ELR (cell line): ENCODE data around the gene GARIN5A.
A peak's percentile ranks its signal among the peaks of the same experiment; 100 is the strongest.

ENCODE experiments used
- DNase-seq: peaks from one replicate; pipeline ENCODE4 v3.0.0-alpha.2; 2015; ENCODE audit warnings: low read depth

Gene GARIN5A

GRCh38 chr19:50476224-50476906 is at the start of gene GARIN5A, which contains the start of gene EMC10:
TSS of gene GARIN5A (minus strand) at chr19:50476848. CDS start at chr19:50476388, 460 bp downstream.
TSS of gene EMC10 (plus strand) at chr19:50476507. CDS start at chr19:50476545, 38 bp downstream.
- peak; percentile 69 for DNase-seq

- no peak for DNase-seq
These were observed 46.2 kb upstream of the GARIN5A start for GRCh38 chr19:50522881-50523280.

- DNase-seq = no peak
These were observed 44.3 kb upstream of the GARIN5A start for GRCh38 chr19:50520822-50521465.

GRCh38 chr19:50519006-50519575 is 42.4 kb upstream of the GARIN5A start:
- DNase-seq = no peak

GRCh38 chr19:50518091-50519005 is 41.7 kb upstream of the GARIN5A start:
- no peak for DNase-seq

GRCh38 chr19:50517704-50518075 is 41.0 kb upstream of the GARIN5A start:
- no peak for DNase-seq

- DNase-seq = no peak
These were observed 40.5 kb upstream of the GARIN5A start for GRCh38 chr19:50516964-50517703.

GRCh38 chr19:50516456-50516855 is 39.8 kb upstream of the GARIN5A start:
- DNase-seq = no peak

GRCh38 chr19:50515168-50515561 is 38.5 kb upstream of the GARIN5A start:
- DNase-seq = no peak

- DNase-seq = no peak
These were observed 37.9 kb upstream of the GARIN5A start for GRCh38 chr19:50514346-50515167.

GRCh38 chr19:50513746-50514345 is 37.2 kb upstream of the GARIN5A start, which contains the start of gene ASPDH:
TSS of gene ASPDH (minus strand) at chr19:50513913. CDS start at chr19:50513823, 90 bp downstream.
- no peak for DNase-seq

- no peak for DNase-seq
These were observed 36.5 kb upstream of the GARIN5A start for GRCh38 chr19:50512999-50513745.

GRCh38 chr19:50512112-50512998 is 35.7 kb upstream of the GARIN5A start:
- no peak for DNase-seq

- peak; percentile 99 for DNase-seq
These were observed 34.6 kb upstream of the GARIN5A start, which contains the start of gene JOSD2 for GRCh38 chr19:50511069-50511822. TSS of gene JOSD2 (minus strand) at chr19:50511191. CDS start at chr19:50510431, 760 bp downstream.

- no peak for DNase-seq
These were observed 34.0 kb upstream of the GARIN5A start for GRCh38 chr19:50510700-50511068.

- DNase-seq = peak; percentile 28
These were observed 33.5 kb upstream of the GARIN5A start for GRCh38 chr19:50510121-50510670.

- no peak for DNase-seq
These were observed 32.7 kb upstream of the GARIN5A start for GRCh38 chr19:50509366-50509765.
